Activated CD4-positive, alpha-beta T cell treated with anti-CD3 and anti-CD28 coated beads for 36 hours (primary cell): ENCODE measurements around the gene WAPL. TPM values are rescaled to one million over a fixed set of nuclear protein-coding genes. Genes with fewer than 3 reads are reported as not detected.

Experiments
- ATAC-seq: fragments of 200-7000 bp; cut with Tn5 transposase; one replicate; pipeline ENCODE4 v1.10.0; 2021; ENCODE audit warnings: mild to moderate bottlenecking, moderate library complexity
- CTCF ChIA-PET: fragments of 350-600 bp; sonication (Branson Sonifier 250); formaldehyde crosslinking; loops from one replicate; lab custom pipeline; 2021; ENCODE audit warnings: antibody characterized with exemption; lab: Charles Lee
- POLR2A ChIA-PET: fragments of 350-600 bp; sonication (Branson Sonifier 250); formaldehyde crosslinking; loops from one replicate; lab custom pipeline; 2021; ENCODE audit warnings: antibody characterized with exemption, inconsistent platforms; lab: Charles Lee
- DNase-seq: peaks from one replicate; pipeline ENCODE4 v3.0.0-alpha.2; 2020
- H3K27ac Mint-ChIP-seq: one replicate; pipeline ENCODE4 v1.8.0; 2021; ENCODE audit warnings: mixed read lengths
- H3K27me3 Mint-ChIP-seq: one replicate; pipeline ENCODE4 v1.8.0; 2021; ENCODE audit warnings: mixed read lengths
- H3K36me3 Mint-ChIP-seq: one replicate; pipeline ENCODE4 v1.8.0; 2021; ENCODE audit warnings: low read depth, mixed read lengths
- H3K4me1 Mint-ChIP-seq: one replicate; pipeline ENCODE4 v1.8.0; 2021; ENCODE audit warnings: mixed read lengths
- H3K4me3 Mint-ChIP-seq: one replicate; pipeline ENCODE4 v1.8.0; 2021; ENCODE audit warnings: mild to moderate bottlenecking, moderate library complexity, mixed read lengths
- H3K9me3 Mint-ChIP-seq: one replicate; pipeline ENCODE4 v1.8.0; 2021; ENCODE audit warnings: low read depth, mixed read lengths
- intact Hi-C, 2 experiments: fragments of 100-400 bp; cut with DNase I in 1 of 2; cut with micrococcal nuclease in 1 of 2; formaldehyde crosslinking; loops; one replicate each; pipeline versions ENCODE4 v1.14.2 to v1.15.1; 2022 to 2024; cut with DNase I, micrococcal nuclease
- total RNA-seq, 2 experiments: library from RNA; stranded (reverse); gene quantifications; one replicate each; pipeline ENCODE4 v1.2.3, GENCODE V29; 2021

WAPL gene
- total RNA-seq, 2 experiments from 2014 or later, result 37.4 to 43.2 TPM

GRCh38 chr10:86439544-86439943 lies 82.0 kb downstream of the WAPL start:
- Mint-ChIP-seq H3K4me3 (no peak overlapping the region), H3K9me3 (no peaks in the 10 kb centered on the region), H3K4me1 (peaks cover 27% of the 10 kb centered on the region), H3K27ac (peak overlapping the region; percentile 64), H3K27me3 (no peaks in the 10 kb centered on the region), H3K36me3 (peaks cover 59% of the 10 kb centered on the region)
- ChIA-PET POLR2A (no interaction called here), CTCF (interaction anchor here (0.6 to 1.4 kb wide), 4 partner anchors 15 to 261 kb away, joined by 3 read pairs; no protein-coding TSS in a partner anchor)
- ATAC-seq (no peak), DNase-seq (no peak)
- intact Hi-C loops, result no loop called here

DNA sequence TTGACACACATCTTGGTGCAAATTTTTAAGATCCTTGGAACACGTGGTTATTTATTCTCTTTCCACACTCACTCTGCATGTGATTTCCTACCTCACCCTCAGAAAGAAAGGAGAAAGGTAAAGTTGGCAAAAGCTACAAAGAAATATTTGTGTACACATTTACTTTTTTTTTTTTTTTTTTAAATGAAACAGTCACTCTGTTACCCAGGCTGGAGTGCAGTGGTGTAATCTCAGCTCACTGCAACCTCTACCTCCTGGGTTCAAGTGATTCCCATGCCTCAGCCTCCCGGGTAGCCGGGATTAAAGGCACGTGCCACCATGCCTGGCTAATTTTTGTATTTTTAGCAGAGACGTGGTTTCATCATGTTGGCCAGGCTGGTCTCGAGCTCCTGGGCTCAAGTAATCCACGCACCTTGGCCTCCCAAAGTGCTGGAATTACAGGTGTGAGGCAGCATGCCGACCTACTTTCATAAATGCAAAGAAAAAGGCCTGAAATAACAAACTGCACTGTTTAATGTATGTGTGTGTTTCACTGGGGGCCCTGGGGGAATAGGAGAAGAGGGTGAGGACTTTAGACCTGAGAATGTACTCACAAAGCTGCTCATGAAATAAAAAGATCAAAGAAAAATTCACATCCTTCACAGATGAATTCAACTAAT lies 83.4 kb downstream of the WAPL start:
- CTCF ChIA-PET, result interaction anchor here (1.1 kb wide), 1 partner anchor 9 kb away, joined by 5 read pairs; no protein-coding TSS in a partner anchor
- no peak for DNase-seq
- H3K4me3 Mint-ChIP-seq, result no peak overlapping the region
- no peaks in the 10 kb centered on the region for H3K9me3 Mint-ChIP-seq
- ATAC-seq, result no peak
- no peaks in the 10 kb centered on the region for H3K27me3 Mint-ChIP-seq
- H3K4me1 Mint-ChIP-seq, result peaks cover 27% of the 10 kb centered on the region
- H3K36me3 Mint-ChIP-seq, result peaks cover 46% of the 10 kb centered on the region
- H3K27ac Mint-ChIP-seq, result no peak overlapping the region
- POLR2A ChIA-PET, result no interaction called here
- intact Hi-C loops, result no loop called here

DNA sequence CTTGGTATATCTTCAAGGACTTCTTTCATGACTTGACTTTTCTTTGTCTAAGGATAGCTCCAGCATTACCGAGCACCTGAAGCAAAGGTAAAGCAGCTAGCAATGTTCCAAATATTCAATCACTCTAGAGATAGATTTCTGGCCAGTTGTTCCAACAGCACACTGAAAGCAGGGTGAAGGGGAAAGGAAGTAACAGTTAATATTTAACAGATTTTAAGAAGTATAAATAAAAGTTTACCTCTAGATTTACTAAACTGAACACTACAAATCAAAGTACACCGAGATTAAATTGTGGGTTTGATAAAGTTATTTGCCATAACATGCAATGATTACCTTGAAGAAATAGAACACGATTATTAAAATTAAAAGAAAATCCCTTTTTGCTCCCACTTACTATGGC lies 84.1 kb downstream of the WAPL start:
- intact Hi-C loops, result no loop called here
- peaks cover 27% of the 10 kb centered on the region for H3K4me1 Mint-ChIP-seq
- H3K27ac Mint-ChIP-seq, result no peak overlapping the region

DNA sequence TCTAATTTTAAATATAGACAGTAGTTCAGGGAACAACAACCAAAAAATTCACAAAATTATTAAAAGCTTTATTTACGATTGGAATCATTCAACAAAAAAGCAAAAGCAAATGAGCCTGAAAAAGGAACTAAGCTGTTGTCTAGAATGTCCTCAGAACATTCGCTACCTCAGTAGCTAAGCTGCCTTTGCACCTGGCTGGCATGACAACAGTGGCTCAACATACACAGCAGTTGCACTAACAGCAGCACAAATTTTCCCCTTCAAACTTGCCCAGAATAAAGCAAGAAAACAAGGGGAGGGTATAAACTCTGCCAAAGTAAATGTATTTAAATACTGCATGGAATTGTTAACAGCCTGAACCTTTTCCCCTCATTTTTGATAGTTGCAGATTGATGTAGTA lies 84.6 kb downstream of the WAPL start:
- intact Hi-C loops, result no loop called here

More for the DNA sequence above, 84.1 kb downstream of the WAPL start:
- ChIA-PET POLR2A (interaction anchor here (0.7 kb wide), 1 partner anchor 46 kb away, joined by 3 read pairs; no protein-coding TSS in a partner anchor), CTCF (interaction anchor here (0.9 to 1.1 kb wide), 2 partner anchors 8 to 10 kb away, joined by 3 to 5 read pairs; no protein-coding TSS in a partner anchor)
- peaks cover 40% of the 10 kb centered on the region for H3K36me3 Mint-ChIP-seq
- H3K9me3 Mint-ChIP-seq, result no peaks in the 10 kb centered on the region
- no peak overlapping the region for H3K4me3 Mint-ChIP-seq
- no peak for DNase-seq
- no peaks in the 10 kb centered on the region for H3K27me3 Mint-ChIP-seq
- ATAC-seq, result no peak

DNA sequence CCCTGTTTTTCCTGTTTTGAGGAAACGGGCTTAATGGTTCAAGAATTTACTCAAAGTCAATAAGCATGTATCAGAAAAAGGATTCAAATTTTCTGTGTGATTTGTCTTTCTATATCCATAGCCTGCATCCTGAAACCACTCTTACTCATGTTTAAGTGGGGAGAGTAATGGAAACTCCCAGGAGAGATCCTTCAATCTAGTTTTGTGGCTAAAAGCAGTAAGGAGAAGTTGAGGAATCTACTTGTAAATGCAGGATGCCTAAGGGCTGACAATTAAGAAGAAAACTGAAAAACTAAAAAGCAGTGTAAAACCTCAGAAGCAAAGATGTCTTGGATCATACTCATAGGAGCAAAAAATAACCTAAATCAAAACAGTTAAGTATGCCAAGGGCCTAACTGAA lies 86.9 kb downstream of the WAPL start:
- intact Hi-C loops, result no loop called here
- no peak overlapping the region for H3K4me3 Mint-ChIP-seq
- no peaks in the 10 kb centered on the region for H3K9me3 Mint-ChIP-seq
- no peak for DNase-seq
- ChIA-PET CTCF (no interaction called here), POLR2A (no interaction called here)
- no peak for ATAC-seq
- no peak overlapping the region for H3K27ac Mint-ChIP-seq
- peaks cover 7% of the 10 kb centered on the region for H3K4me1 Mint-ChIP-seq
- H3K27me3 Mint-ChIP-seq, result no peaks in the 10 kb centered on the region
- H3K36me3 Mint-ChIP-seq, result peaks cover 19% of the 10 kb centered on the region

More for the DNA sequence above, 84.6 kb downstream of the WAPL start:
- peaks cover 37% of the 10 kb centered on the region for H3K36me3 Mint-ChIP-seq
- H3K4me3 Mint-ChIP-seq, result no peak overlapping the region
- H3K27me3 Mint-ChIP-seq, result no peaks in the 10 kb centered on the region
- POLR2A ChIA-PET, result interaction anchor here (0.7 kb wide), 1 partner anchor 45 kb away, joined by 3 read pairs; no protein-coding TSS in a partner anchor
- H3K9me3 Mint-ChIP-seq, result no peaks in the 10 kb centered on the region
- peaks cover 26% of the 10 kb centered on the region for H3K4me1 Mint-ChIP-seq
- DNase-seq (no peak), ATAC-seq (no peak)
- H3K27ac Mint-ChIP-seq, result no peak overlapping the region
- CTCF ChIA-PET, result interaction anchor here (0.9 kb wide), 1 partner anchor 8 kb away, joined by 3 read pairs; no protein-coding TSS in a partner anchor

GRCh38 chr10:86423739-86424138 lies 97.9 kb downstream of the WAPL start:
- no peak for DNase-seq
- Mint-ChIP-seq H3K27me3 (no peaks in the 10 kb centered on the region), H3K9me3 (no peaks in the 10 kb centered on the region), H3K4me3 (no peak overlapping the region), H3K27ac (no peak overlapping the region), H3K4me1 (peaks cover 5% of the 10 kb centered on the region), H3K36me3 (no peaks in the 10 kb centered on the region)
- ChIA-PET POLR2A (no interaction called here), CTCF (no interaction called here)
- intact Hi-C loops, result no loop called here
- no peak for ATAC-seq

DNA sequence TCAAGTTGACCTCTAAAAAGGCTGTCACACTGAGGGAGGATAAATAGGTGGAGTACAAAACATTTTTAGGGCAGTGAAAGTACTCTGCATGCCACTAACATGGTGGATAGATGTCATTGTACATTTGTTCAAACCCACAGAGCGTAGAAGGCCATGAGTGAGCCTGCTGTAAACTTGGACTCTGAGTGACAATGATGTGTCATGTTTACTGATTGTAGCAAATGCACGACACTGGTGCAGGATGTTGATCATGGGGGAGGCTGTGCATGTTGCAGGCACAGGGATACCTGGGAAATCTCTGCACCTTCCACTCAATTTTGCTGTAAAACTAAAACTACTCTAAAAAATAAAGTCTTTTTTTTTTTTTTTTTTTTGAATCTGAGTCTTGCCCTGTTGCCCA lies 102.5 kb downstream of the WAPL start:
- ChIA-PET POLR2A (no interaction called here), CTCF (interaction anchor here (1.9 kb wide), 1 partner anchor 19 kb away, joined by 9 read pairs; no protein-coding TSS in a partner anchor)
- intact Hi-C loops, result no loop called here
- peak; percentile 37 for DNase-seq
- peaks cover 24% of the 10 kb centered on the region for H3K4me1 Mint-ChIP-seq
- H3K36me3 Mint-ChIP-seq, result no peaks in the 10 kb centered on the region
- H3K9me3 Mint-ChIP-seq, result no peaks in the 10 kb centered on the region
- ATAC-seq, result peak; percentile 82
- no peaks in the 10 kb centered on the region for H3K27me3 Mint-ChIP-seq
- no peak overlapping the region for H3K4me3 Mint-ChIP-seq
- no peak overlapping the region for H3K27ac Mint-ChIP-seq

DNA sequence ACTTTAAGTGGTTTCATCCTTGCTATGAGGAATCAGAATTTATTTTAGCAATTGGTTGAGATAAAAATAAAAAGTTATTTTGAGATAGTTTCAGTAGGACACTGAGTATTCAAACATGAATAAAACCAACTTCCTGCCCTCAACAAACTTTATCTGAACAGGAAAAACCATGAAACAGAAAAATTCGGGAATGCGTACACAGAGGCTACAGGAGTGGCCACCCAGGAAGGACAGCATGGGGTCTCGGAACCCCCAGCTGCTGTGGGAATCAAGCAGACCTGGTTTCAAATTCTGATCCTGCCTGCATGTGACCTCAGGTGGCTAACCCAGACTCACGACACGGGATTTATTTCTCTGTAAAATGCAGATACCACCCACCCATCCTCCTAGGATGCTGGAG lies 106.0 kb downstream of the WAPL start:
- DNase-seq (no peak), ATAC-seq (no peak)
- intact Hi-C loops, result no loop called here
- no peaks in the 10 kb centered on the region for H3K27me3 Mint-ChIP-seq
- peaks cover 5% of the 10 kb centered on the region for H3K9me3 Mint-ChIP-seq
- H3K4me3 Mint-ChIP-seq, result no peak overlapping the region
- H3K4me1 Mint-ChIP-seq, result peaks cover 56% of the 10 kb centered on the region
- H3K36me3 Mint-ChIP-seq, result peaks cover 5% of the 10 kb centered on the region
- CTCF ChIA-PET, result interaction anchor here (1.2 kb wide), 1 partner anchor 15 kb away, joined by 3 read pairs; no protein-coding TSS in a partner anchor
- no peak overlapping the region for H3K27ac Mint-ChIP-seq
- POLR2A ChIA-PET, result no interaction called here

GRCh38 chr10:86415116-86415515 lies 106.5 kb downstream of the WAPL start:
- H3K27me3 Mint-ChIP-seq, result no peaks in the 10 kb centered on the region
- ATAC-seq (no peak), DNase-seq (no peak)
- intact Hi-C loops, result no loop called here
- ChIA-PET POLR2A (no interaction called here), CTCF (interaction anchor here (2.0 kb wide), 1 partner anchor 12 kb away, joined by 4 read pairs; no protein-coding TSS in a partner anchor)
- H3K9me3 Mint-ChIP-seq, result peaks cover 7% of the 10 kb centered on the region
- no peak overlapping the region for H3K4me3 Mint-ChIP-seq
- H3K36me3 Mint-ChIP-seq, result peaks cover 6% of the 10 kb centered on the region
- peaks cover 59% of the 10 kb centered on the region for H3K4me1 Mint-ChIP-seq
- no peak overlapping the region for H3K27ac Mint-ChIP-seq

DNA sequence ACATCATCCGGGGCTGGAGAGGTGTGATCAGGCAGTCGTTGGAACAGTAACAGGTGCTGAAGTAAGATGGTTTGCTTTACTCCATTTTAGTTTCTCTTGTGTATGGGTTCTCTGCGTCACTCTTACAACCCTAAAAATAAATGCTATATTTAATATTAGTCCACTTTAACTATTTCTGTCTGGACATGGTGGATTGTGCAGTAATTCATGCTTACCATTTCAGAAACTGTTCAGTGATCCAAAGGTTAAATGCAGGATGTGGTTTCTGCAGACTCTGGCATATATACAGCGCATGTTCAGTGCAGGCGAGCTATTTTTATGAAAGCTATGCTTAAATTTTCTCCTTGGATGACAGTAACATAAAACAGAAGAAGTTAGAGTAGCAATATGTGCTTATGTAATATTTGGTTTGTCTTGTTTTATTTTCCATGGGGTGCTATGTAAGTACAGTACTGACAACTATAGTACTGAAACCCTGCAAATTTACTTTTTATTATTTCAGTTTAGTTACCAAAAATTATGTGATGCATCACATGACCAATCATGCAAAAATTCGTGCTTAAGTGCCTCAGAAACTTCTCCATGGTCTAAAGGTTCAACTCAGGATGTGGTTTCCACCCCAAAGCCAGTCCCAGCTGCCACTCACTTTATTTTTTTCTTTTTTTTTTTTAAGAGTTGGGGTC lies 108.4 kb downstream of the WAPL start:
- H3K27ac Mint-ChIP-seq, result peak overlapping the region; percentile 93
- no peaks in the 10 kb centered on the region for H3K27me3 Mint-ChIP-seq
- intact Hi-C loops, result no loop called here
- peak; percentile 34 for DNase-seq
- peaks cover 50% of the 10 kb centered on the region for H3K4me1 Mint-ChIP-seq
- ChIA-PET POLR2A (interaction anchor here (0.8 to 1.2 kb wide), 2 partner anchors 11 to 13 kb away, joined by 5 to 6 read pairs; no protein-coding TSS in a partner anchor), CTCF (interaction anchor here (0.9 to 2.0 kb wide), 4 partner anchors 10 to 26 kb away, joined by 3 to 4 read pairs (median 4); no protein-coding TSS in a partner anchor)
- H3K36me3 Mint-ChIP-seq, result peaks cover 8% of the 10 kb centered on the region
- peak; percentile 73 for ATAC-seq
- peak overlapping the region; percentile 54 for H3K4me3 Mint-ChIP-seq
- H3K9me3 Mint-ChIP-seq, result peaks cover 7% of the 10 kb centered on the region

DNA sequence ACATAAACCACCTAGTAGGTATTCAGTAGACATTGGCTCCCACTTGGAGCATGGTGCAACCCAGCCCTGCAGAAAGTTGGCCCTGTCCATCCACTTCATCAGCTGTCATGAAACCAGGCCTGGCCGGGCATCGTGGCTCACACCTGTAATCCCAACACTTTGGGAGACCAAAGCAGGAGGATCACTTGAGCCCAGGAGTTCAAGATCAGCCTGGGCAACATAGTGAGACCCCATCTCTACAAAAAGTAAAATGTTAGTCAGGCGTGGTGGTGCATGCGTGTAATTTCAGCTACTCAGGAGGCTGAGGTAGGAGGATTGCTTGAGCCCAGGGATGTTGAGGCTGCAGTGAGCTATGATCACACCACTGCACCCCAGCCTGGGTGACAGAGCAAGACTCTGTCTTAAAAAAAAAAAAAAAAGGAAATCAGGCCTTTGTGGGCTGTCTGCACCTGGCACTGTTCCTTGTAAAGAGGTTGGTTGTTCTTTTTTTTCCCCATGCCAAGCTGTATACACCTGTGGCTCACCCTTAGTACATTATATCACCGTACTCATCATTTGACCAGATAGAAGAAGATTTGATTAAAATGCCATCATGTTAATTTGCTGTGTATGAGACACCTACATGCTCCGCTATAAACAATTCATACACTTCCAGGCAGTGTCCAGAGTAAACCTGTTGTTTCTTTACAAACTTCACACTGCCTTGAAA lies 109.6 kb downstream of the WAPL start:
- Mint-ChIP-seq H3K27ac (peak overlapping the region; percentile 93), H3K27me3 (no peaks in the 10 kb centered on the region), H3K36me3 (peaks cover 8% of the 10 kb centered on the region), H3K9me3 (peaks cover 7% of the 10 kb centered on the region), H3K4me1 (peaks cover 48% of the 10 kb centered on the region), H3K4me3 (peak overlapping the region; percentile 54)
- DNase-seq, result no peak
- intact Hi-C loops, result loop anchor here (1.0 kb wide), 2 partner anchors 11 to 12 kb away; no protein-coding TSS in a partner anchor
- ChIA-PET POLR2A (interaction anchor here (0.7 to 1.8 kb wide), 4 partner anchors 11 to 171 kb away, joined by 5 to 7 read pairs (median 6); no protein-coding TSS in a partner anchor), CTCF (interaction anchor here (0.6 to 2.5 kb wide), 4 partner anchors 10 to 174 kb away, joined by 3 to 27 read pairs (median 6); no protein-coding TSS in a partner anchor)
- ATAC-seq, result peak; percentile 18
